HG02884 (cell line): ENCODE measurements around the gene MYEOV.

Experiments used
- ATAC-seq: cut with Tn5 transposase; IDR thresholded peaks from one replicate; pipeline ENCODE4 v1.9.1; 2021; ENCODE audit warnings: mild to moderate bottlenecking, moderate library complexity; ENCODE audit not compliant: unreplicated experiment

Gene MYEOV

DNA sequence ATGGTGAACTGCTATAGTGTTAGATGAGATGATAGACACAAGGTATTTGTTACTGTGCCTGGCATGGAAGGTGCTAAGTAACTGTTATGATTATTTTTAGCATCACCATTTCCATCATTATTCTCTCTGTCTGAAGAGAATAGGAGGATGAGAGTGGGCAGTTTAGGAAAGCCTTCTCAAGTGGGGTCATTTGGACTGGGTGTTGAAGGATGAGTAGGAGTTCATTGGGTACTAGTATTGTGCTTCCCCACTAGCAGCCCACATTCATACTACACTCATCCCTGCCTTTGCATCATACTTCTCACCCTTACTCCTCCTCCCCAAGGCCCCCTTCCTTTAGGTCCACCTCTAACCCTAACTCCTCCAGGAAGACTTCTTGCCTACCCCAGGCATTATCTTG is 20.6 kb downstream of the MYEOV start:
- ATAC-seq: no peak

DNA sequence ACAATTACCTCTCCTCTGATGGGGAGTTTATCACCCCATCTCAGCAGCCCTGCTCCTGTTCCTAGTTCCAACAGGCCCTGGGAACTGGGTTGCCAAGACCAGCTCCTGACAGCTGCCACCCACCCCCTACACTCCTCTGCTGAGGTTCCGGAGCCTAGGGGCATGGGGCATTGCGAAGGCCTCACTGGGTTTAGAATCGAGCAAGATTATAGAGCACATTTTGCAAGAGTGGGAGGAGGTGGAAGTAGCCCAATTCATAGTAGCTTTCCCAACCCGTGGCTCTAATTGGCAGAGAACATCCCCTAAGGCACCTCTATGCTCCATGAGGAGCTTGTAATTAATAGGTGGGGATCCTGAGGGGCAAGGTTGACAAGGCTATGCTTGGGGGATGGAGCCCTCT is 23.0 kb downstream of the MYEOV start:
- ATAC-seq: no peak

DNA sequence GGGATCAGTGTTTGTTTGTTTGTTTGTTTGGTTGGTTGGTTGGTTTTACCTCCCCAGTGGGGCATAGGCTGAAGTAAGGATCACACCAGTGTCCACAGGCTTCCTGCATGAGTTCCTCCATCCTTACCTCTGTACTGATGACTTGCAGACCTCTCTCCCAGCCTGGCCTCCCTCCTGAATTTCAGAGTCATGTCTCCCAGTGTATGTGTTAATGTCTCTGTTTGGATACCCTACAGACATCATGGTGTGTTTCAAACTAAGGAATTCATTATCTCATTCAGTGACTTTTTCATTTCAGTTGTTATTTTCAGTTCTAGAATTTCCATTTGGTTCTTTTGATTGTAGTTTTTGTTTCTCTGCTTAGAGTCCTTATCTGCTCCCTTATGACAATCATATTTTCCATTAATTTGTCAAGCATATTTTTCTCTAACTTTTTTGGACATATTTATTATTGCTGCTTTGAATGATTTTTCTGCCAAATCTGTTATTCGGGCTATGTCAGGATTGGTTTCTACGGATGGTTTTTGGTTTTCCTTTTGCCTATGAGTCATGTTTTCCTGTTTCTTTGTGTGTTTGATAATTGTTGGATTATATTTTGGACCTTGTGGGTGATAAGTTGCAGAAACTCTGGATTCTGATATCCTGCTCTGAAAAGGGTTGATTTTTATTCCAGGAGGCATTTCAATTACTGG is 23.6 kb downstream of the MYEOV start:
- ATAC-seq: no peak

DNA sequence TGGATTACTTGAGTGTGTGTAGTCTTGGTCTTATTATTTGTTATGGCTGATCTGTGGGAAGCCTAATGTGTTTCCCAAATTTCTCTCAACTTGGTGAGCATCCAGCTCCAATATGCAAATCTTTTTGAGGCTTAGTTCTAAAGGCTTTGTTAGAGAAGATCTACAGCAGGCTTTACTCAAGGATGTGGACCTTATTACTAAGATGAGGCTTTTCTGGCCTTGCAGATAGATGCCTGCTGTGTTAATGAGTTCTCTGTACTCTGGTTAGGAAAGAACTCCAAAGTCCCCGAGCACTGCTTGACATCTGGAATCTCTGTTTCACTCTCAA is 24.1 kb downstream of the MYEOV start:
- ATAC-seq: no peak

- no peak for ATAC-seq
Observed at GRCh38 chr11:69319255-69320106, 25.5 kb downstream of the MYEOV start.

- no peak for ATAC-seq
Observed at GRCh38 chr11:69320326-69320725, 26.4 kb downstream of the MYEOV start.

GRCh38 chr11:69320756-69321741 is 27.1 kb downstream of the MYEOV start:
- ATAC-seq: no peak

DNA sequence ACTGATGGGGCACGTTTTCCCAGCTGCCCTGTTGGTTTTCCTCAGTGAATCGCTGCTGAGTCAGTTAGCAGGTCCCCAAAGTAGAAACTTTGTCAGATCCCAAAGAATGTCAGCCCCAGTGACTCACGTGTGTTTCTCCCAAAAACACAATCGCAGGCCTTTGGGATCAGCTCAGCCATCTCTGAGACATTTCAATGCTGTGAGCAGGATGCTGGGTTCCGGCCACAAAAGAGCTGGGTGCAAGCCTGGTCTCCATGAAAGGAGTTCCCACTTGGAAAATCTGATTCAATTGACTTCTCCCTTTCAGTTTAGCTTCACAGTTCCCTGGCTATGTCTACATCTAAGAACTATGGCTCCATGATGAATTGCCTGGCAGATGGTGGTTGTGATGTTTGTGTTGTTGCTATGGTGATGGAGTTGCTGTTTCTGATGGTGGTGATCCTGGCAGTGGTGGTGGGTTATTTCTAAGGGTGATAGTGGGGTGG is 28.0 kb downstream of the MYEOV start:
- no peak for ATAC-seq

GRCh38 chr11:69325446-69325845 is 31.5 kb downstream of the MYEOV start:
- no peak for ATAC-seq

DNA sequence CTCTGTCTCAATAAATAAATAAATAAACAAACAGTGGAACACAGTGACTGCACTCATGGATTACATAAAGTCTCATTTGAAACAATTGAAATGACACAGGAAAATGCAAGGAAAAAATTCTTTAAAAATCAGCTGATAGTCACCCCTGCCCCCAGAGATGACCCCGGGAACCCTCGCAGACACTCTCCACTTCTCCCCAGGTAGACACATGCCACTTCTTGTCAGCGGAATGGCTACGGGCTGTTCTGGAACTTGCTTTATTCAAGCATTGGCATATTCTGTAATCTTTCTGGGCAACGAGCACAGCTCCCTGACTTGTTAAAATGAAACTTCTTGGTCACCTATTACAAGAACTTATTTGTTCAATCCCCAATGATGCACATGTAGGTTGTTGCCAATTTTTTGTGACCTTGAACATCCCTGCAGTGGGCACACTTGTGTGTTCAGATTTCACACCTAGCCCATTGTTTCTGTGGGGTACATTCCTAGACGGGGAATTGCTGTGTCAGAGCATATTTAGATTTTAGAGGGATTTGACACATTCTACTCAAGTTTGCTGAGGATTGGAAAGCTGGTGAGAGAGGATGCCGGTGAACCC is 32.8 kb downstream of the MYEOV start:
- no peak for ATAC-seq

- ATAC-seq: no peak
Observed at GRCh38 chr11:69327741-69328191, 33.8 kb downstream of the MYEOV start.

- no peak for ATAC-seq
Observed at GRCh38 chr11:69328231-69328630, 34.3 kb downstream of the MYEOV start.

GRCh38 chr11:69329581-69329980 is 35.6 kb downstream of the MYEOV start:
- no peak for ATAC-seq

- no peak for ATAC-seq
Observed at GRCh38 chr11:69330330-69330729, 36.4 kb downstream of the MYEOV start.

DNA sequence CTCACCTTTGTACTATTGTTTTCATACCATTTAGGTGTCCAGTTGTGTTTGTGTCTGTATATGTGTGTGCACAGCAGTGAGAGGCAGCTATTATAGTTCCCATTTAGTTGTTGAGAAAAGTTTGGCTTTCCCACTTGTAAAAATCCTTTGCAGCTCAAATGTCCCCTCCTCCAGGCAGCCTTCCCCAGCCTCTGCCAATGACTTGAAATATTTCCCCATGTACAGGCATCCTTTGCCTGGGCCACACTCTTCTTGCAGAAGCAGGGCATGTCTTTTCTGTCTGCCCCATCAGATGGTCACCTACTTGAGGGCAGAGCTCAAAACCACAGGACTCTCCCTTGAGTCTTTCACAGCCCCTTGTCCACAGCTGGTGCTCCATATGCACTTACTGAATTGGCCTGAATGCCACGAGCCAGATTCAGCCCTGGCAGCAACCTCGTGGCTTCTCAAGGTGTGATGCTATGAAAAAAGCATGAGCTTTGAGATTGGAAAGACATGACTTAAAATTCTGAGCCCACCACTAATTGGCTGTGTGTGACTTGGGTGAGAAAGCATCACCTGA is 39.3 kb downstream of the MYEOV start:
- ATAC-seq: no peak

DNA sequence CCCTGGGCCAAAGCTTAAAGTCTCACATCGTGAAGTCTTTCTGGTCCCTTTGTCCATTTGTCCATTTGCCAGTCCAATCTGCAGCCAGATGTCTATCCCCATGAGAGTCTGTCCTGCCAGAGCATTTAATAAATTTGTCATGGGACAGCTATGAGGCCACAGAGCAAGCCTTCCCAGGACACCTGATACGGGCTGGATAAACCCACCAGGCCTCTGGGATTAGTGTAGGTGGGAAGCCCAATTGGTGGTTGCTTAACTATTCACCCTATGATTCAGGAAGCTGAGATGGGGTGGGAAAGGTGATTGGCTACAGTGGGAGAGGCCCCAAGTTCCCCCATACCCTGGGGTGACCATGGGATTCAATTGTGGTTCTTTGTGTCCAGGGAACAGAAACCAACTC is 39.9 kb downstream of the MYEOV start:
- ATAC-seq: no peak

DNA sequence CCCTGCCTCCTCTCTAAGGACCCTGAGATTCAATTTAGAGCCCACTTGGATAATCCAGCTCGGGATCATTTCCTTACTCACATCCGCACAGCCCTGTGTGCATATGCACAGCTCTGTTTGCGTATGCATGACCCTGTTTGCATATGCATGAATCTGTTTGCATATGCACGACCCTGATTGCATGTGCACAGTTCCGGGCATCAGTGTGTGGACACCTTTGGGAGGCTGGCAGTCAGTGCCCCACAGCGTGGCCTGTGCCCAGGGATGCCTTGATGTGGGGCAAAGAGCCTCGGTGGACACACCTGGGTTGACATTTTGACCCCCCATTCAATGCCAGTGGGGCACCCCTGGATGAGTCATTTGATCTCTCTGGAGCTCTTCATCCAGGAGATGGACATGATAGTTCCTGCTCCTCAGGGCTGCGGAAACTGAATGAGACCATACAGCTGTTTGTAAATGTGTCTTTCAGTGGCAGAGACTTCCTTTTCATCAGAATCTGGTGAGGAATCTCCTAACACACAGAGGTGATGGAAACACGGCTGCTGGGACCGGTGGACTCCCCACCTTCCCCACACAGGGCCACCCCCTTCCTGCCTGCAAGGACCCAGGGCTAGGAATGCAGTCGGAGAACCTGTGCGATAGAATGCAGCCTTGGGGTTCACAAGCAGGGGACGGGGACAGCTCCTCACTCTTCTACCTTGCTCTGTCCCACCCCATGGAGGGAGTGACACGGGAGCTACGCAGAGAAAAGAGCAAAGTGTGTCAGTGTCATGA is 41.2 kb downstream of the MYEOV start:
- no peak for ATAC-seq

- ATAC-seq: no peak
Observed at GRCh38 chr11:69335781-69336405, 41.9 kb downstream of the MYEOV start.

DNA sequence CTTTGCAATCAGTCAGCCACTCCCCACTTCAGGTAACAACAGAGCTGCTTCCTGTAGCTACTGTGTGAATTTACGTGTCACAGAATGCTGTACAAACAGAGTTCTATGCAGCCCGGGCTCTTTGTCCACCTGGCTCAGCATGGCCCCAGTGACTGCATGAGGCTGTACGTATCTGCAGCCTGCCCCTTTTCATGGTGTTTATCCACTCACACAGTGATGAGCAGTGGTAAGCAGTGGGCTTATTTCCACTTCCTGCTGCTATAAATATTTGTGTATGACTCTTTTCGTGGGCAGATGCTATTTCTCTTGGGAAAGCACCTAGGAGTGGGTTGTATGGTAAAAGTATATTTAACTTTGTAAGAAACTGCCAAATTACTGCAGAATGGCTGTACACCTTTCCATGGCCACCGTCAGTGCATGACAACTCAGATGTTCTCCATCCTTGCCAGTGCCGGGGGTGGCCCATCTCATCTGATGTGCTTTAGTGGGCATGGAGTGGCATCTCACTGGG is 43.3 kb downstream of the MYEOV start:
- ATAC-seq: peak; percentile 57
